Brain microvascular endothelial cell (primary cell): Measurements from ENCODE around the gene ARHGAP10.

Source experiments
- DNase-seq: peaks from one replicate; pipeline ENCODE4 v3.0.0-alpha.2; 2020
- H3K27ac ChIP-seq: fragments of 250-450 bp; sonication (Bioruptor Pico); 2 replicates; pipeline ENCODE4 v1.5.1; 2020; ENCODE audit warnings: mild to moderate bottlenecking, moderate library complexity
- H3K27me3 ChIP-seq: fragments of 250-450 bp; sonication (Bioruptor Pico); replicated peaks from 2 replicates; pipeline ENCODE4 v1.5.1; 2020; ENCODE audit warnings: mild to moderate bottlenecking
- H3K36me3 ChIP-seq: fragments of 250-450 bp; sonication (Bioruptor Pico); replicated peaks from 2 replicates; pipeline ENCODE4 v1.5.1; 2020; ENCODE audit warnings: mild to moderate bottlenecking
- H3K4me3 ChIP-seq: 2 replicates; pipeline ENCODE4 v1.5.1; 2011; ENCODE audit warnings: low read depth, mild to moderate bottlenecking, control low read depth, low read length, moderate library complexity
- in situ Hi-C: cut with HindIII; loops from 2 replicates; pipeline ENCODE4 v1.10.0; 2017; ENCODE audit warnings: low sequenced_read_pairs, low pct_ligation_motif_present
- TF ChIP-seq, protein P1 (sequence below): IDR thresholded peaks from 2 replicates; pipeline ENCODE4 v1.5.1; 2011; ENCODE audit warnings: low read depth, mild to moderate bottlenecking, moderate library complexity, low read length, control low read depth, inconsistent platforms; ENCODE audit errors: missing control alignments

The ARHGAP10 gene

DNA sequence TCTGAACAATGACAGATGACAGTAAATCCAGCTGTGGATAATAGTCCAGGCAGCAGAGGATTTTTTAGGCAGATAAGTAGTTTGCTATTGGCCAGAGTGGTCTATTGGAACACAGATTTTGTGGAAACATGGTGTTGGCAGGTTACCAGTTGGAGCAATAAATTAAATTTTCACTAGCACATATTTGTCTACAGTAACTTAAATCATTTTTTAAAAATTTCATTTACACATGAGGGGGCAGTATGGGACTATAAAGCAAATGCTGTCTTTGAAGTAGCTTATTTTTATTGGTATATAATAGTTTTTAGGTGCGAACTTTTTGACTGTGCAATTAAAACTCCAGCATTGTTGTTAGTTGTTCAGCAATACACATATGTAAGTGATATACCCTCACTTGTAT is 289.8 kb downstream of the ARHGAP10 start:
- DNase-seq: no peak
- H3K36me3 ChIP-seq: peaks cover 2% of the 10 kb centered on the region
- H3K27ac ChIP-seq: no peak overlapping the region
- no peaks in the 10 kb centered on the region for H3K27me3 ChIP-seq
- in situ Hi-C loops: no loop called here
- TF ChIP-seq, protein P1, sequence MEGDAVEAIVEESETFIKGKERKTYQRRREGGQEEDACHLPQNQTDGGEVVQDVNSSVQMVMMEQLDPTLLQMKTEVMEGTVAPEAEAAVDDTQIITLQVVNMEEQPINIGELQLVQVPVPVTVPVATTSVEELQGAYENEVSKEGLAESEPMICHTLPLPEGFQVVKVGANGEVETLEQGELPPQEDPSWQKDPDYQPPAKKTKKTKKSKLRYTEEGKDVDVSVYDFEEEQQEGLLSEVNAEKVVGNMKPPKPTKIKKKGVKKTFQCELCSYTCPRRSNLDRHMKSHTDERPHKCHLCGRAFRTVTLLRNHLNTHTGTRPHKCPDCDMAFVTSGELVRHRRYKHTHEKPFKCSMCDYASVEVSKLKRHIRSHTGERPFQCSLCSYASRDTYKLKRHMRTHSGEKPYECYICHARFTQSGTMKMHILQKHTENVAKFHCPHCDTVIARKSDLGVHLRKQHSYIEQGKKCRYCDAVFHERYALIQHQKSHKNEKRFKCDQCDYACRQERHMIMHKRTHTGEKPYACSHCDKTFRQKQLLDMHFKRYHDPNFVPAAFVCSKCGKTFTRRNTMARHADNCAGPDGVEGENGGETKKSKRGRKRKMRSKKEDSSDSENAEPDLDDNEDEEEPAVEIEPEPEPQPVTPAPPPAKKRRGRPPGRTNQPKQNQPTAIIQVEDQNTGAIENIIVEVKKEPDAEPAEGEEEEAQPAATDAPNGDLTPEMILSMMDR: no peak
- H3K4me3 ChIP-seq: no peak overlapping the region

DNA sequence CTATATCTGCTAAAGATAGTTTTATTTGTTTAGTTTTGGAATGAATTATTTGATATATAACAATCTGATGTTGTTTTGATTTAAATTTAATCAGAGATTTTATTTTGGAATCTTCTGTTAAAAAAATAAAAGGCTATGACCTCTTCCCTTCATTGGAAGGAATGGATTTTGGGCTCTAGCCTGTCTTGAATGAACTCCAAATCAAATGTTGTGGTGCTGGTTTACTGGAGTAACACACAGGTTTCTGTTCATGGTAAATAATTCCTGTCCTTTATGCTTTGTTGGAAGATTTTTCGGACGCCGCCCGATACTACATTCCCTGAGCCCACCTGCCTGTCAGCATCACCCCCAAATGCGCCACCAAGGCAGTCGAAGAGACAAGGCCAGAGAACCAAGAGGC is 291.1 kb downstream of the ARHGAP10 start:
- in situ Hi-C loops: no loop called here
- TF ChIP-seq, protein P1: no peak
- peaks cover 2% of the 10 kb centered on the region for H3K36me3 ChIP-seq
- H3K4me3 ChIP-seq: no peak overlapping the region
- no peak for DNase-seq
- no peaks in the 10 kb centered on the region for H3K27me3 ChIP-seq
- H3K27ac ChIP-seq: no peak overlapping the region

DNA sequence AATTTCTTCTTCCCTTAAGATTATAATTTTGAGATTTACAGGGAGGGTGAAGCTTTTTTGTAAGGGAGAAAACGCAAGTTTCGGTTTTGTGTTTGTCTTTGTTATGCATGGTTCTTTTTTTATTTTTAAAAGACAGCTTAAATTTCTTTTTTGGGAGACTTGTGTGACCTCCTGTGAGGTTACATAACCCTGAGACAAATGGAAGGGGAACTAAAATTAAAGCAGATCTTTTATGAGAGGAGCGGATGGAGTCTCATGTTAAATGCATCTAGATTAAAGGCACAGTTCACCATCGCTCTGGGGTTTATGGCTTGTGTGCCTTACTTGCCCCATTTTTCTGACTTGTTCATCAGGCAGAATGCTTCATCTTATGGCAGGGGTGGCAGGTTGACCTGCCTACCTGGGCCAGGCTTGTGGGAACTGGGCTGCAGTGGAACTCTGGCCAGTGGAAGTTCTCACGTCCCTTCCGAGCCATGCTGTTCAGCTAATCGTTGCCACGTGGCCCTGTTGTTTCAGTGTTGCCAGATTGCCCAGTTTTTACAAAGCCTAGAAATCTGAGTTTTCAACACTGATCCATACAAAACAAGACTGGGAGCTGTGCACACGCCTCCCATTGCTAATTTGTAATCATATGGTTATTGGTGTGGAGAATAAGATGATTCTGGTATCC is 291.8 kb downstream of the ARHGAP10 start:
- H3K4me3 ChIP-seq: no peak overlapping the region
- H3K27ac ChIP-seq: no peak overlapping the region
- no peak for DNase-seq
- H3K36me3 ChIP-seq: peaks cover 2% of the 10 kb centered on the region
- in situ Hi-C loops: no loop called here
- TF ChIP-seq, protein P1: no peak
- no peaks in the 10 kb centered on the region for H3K27me3 ChIP-seq

DNA sequence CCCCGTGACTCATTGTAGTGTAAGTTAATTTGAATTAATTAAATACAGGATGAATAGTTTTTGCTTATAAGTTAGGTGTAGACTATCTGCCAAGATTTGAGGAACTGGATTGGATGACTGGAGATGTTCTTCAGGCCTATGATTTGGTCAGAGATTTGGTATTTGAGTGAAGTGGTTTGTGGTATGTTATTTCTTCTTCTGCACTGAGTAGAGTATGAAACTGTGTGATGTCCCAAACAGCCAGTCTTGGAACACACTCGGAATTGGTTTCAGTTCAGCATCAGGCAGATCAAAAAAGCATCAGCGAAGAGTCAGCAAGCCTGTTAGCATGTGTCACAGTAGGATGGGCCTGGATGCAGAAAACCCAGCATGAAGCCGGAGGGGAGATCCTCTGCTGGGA is 294.1 kb downstream of the ARHGAP10 start:
- peak; percentile 91 for DNase-seq
- TF ChIP-seq, protein P1: no peak
- in situ Hi-C loops: no loop called here
- peaks cover 2% of the 10 kb centered on the region for H3K36me3 ChIP-seq
- no peaks in the 10 kb centered on the region for H3K27me3 ChIP-seq
- H3K27ac ChIP-seq: peak overlapping the region; percentile 35
- no peak overlapping the region for H3K4me3 ChIP-seq

DNA sequence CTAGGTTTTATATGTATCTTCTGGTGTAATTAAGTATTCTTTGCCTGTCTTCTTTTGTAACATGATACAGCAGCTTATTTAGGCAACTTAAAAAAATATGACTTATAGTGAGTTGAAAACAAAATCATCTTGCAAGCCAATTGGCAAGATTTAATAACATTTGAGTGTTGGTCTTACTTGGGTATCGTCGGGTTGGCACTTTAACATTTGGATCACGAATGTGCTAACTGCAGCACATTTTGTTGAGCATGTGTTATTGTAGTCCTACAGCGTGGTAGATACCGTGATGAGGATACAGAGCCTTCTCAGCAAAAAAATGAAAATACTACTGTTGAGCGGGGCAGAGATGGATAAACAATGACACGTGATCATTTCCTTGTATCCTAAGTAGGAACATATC is 295.3 kb downstream of the ARHGAP10 start:
- Histone ChIP-seq H3K27ac (no peak overlapping the region), H3K27me3 (no peaks in the 10 kb centered on the region), H3K4me3 (no peak overlapping the region), H3K36me3 (peaks cover 2% of the 10 kb centered on the region)
- TF ChIP-seq, protein P1: no peak
- DNase-seq: no peak
- in situ Hi-C loops: no loop called here

DNA sequence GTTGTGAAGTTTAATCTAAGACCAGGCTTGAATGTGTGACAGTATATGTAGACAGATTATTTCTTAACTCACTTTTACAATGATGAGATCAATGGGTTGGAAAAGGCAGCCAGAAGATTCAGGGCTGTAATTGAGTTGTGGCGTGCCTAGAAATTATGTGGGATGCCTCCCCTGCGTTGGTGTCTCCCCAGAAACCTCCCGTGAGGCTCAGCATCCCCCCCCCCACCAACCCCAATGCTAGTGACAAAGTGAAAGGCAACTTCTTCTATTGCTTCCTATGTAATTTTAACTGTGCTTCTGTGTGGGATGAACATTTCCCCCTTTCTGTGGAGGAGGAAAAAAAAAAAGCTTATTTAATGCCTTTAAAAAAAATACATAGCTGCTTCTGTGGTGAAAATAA is 297.9 kb downstream of the ARHGAP10 start:
- TF ChIP-seq, protein P1: no peak
- Histone ChIP-seq H3K4me3 (no peak overlapping the region), H3K27me3 (no peaks in the 10 kb centered on the region), H3K27ac (no peak overlapping the region), H3K36me3 (no peaks in the 10 kb centered on the region)
- DNase-seq: no peak
- in situ Hi-C loops: no loop called here
